SU-DHL-6 (cell line): Measurements from ENCODE around the gene LITAFD.

Source experiments
- H2AFZ ChIP-seq: fragments of 200-600 bp; sonication (generic); 2 replicates; pipeline ENCODE4 v1.6.1; 2014; ENCODE audit warnings: low read depth, mild to moderate bottlenecking, moderate library complexity, mixed read lengths, antibody characterized with exemption, low read length; ENCODE audit not compliant: severe bottlenecking
- H3F3A ChIP-seq: fragments of 200-600 bp; shearing (Covaris generic); 2 replicates; pipeline ENCODE4 v1.6.0; 2016; ENCODE audit warnings: antibody characterized with exemption, mild to moderate bottlenecking; ENCODE audit not compliant: insufficient read depth
- H3K27ac ChIP-seq: fragments of 200-600 bp; sonication (generic); 2 replicates; pipeline ENCODE4 v1.5.1; 2016; ENCODE audit warnings: low read depth, mild to moderate bottlenecking, low read length, moderate library complexity, mixed read lengths
- H3K27me3 ChIP-seq: fragments of 200-600 bp; sonication (generic), shearing (Covaris generic); 2 replicates; pipeline ENCODE4 v1.6.0; 2014; ENCODE audit warnings: mild to moderate bottlenecking, low read length
- H3K36me3 ChIP-seq: fragments of 200-600 bp; sonication (generic); 2 replicates; pipeline ENCODE4 v1.6.1; 2014; ENCODE audit warnings: mild to moderate bottlenecking, low read length, mixed read lengths
- H3K4me2 ChIP-seq: fragments of 300-600, 200-600 bp; shearing (Covaris generic), sonication (generic); 2 replicates; pipeline ENCODE4 v1.6.0; 2014; ENCODE audit warnings: low read length, low read depth, mild to moderate bottlenecking; ENCODE audit not compliant: poor library complexity, severe bottlenecking
- H3K4me3 ChIP-seq: fragments of 200-600 bp; sonication (generic); 2 replicates; pipeline ENCODE4 v1.5.1; 2014; ENCODE audit warnings: antibody characterized with exemption, low read length, mild to moderate bottlenecking, mixed read lengths; ENCODE audit not compliant: insufficient read depth, poor library complexity, severe bottlenecking
- H3K79me2 ChIP-seq: fragments of 200-600 bp; sonication (generic); 2 replicates; pipeline ENCODE4 v1.6.1; 2014; ENCODE audit warnings: mild to moderate bottlenecking, low read length, moderate library complexity; ENCODE audit not compliant: insufficient read depth
- H3K9ac ChIP-seq: fragments of 200-600 bp; sonication (generic); 2 replicates; pipeline ENCODE4 v1.7.0; 2014; ENCODE audit warnings: mild to moderate bottlenecking, low read length
- H3K9me2 ChIP-seq: fragments of 200-600 bp; sonication (generic); replicated peaks from 2 replicates; pipeline ENCODE4 v1.6.1; 2014; ENCODE audit warnings: low read length; ENCODE audit not compliant: insufficient read depth
- H3K9me3 ChIP-seq: fragments of 200-600 bp; sonication (generic); 2 replicates; pipeline ENCODE4 v1.6.1; 2014; ENCODE audit warnings: low read length, mixed read lengths; ENCODE audit not compliant: insufficient read depth
- H4K20me1 ChIP-seq: fragments of 200-600 bp; sonication (generic); 2 replicates; pipeline ENCODE4 v1.6.1; 2014; ENCODE audit warnings: low read depth, mild to moderate bottlenecking, antibody characterized with exemption, low read length, moderate library complexity, mixed read lengths
- CTCF ChIP-seq: fragments of 200-600 bp; sonication (generic); IDR thresholded peaks from one replicate; pipeline ENCODE4 v1.5.1; 2017; ENCODE audit warnings: antibody characterized with exemption, mild to moderate bottlenecking, low read length, moderate library complexity; ENCODE audit not compliant: insufficient read depth, poor library complexity, severe bottlenecking
- EZH2phosphoT487 ChIP-seq: fragments of 200-600 bp; sonication (generic), shearing (Covaris generic); conservative IDR thresholded peaks from 2 replicates; pipeline ENCODE4 v1.6.1; 2018; ENCODE audit warnings: mild to moderate bottlenecking, antibody characterized with exemption, low read length, moderate library complexity, mixed read lengths

The LITAFD gene

GRCh38 chr16:8926827-8927226 lies 44.7 kb downstream of the LITAFD start:
- no peak overlapping the region for H3K9ac ChIP-seq
- peaks cover 32% of the 10 kb centered on the region for H4K20me1 ChIP-seq
- H3K79me2 ChIP-seq, result peaks cover 90% of the 10 kb centered on the region
- H3K27me3 ChIP-seq, result no peaks in the 10 kb centered on the region
- no peak overlapping the region for H3K4me2 ChIP-seq
- H3K9me3 ChIP-seq, result no peaks in the 10 kb centered on the region
- H3K4me3 ChIP-seq, result no peak overlapping the region
- no peak for TF ChIP-seq EZH2phosphoT487
- no peak for TF ChIP-seq CTCF
- H3K9me2 ChIP-seq, result no peaks in the 10 kb centered on the region
- H3K36me3 ChIP-seq, result peaks cover 34% of the 10 kb centered on the region
- H2AFZ ChIP-seq, result no peak overlapping the region
- H3F3A ChIP-seq, result 0 out of 2 replicates have a peak, but pooled peaks cover 5% of the 10 kb centered on the region
- no peak overlapping the region for H3K27ac ChIP-seq

- H3K27me3 ChIP-seq, result no peaks in the 10 kb centered on the region
- TF ChIP-seq EZH2phosphoT487, result no peak
- no peak for TF ChIP-seq CTCF
- H3K9me2 ChIP-seq, result no peaks in the 10 kb centered on the region
- 0 out of 2 replicates have a peak, but pooled peaks cover 5% of the 10 kb centered on the region for H3F3A ChIP-seq
- no peak overlapping the region for H3K4me2 ChIP-seq
- peaks cover 21% of the 10 kb centered on the region for H3K36me3 ChIP-seq
- H4K20me1 ChIP-seq, result peaks cover 47% of the 10 kb centered on the region
- H3K79me2 ChIP-seq, result peaks cover 98% of the 10 kb centered on the region
- no peak overlapping the region for H3K27ac ChIP-seq
- no peak overlapping the region for H3K9ac ChIP-seq
- no peak overlapping the region for H2AFZ ChIP-seq
- H3K4me3 ChIP-seq, result no peak overlapping the region
- H3K9me3 ChIP-seq, result no peaks in the 10 kb centered on the region
Measured at GRCh38 chr16:8928467-8928957, 46.4 kb downstream of the LITAFD start.

- no peak overlapping the region for H2AFZ ChIP-seq
- H3K79me2 ChIP-seq, result peaks cover 98% of the 10 kb centered on the region
- H3K9me3 ChIP-seq, result no peaks in the 10 kb centered on the region
- H3K9ac ChIP-seq, result no peak overlapping the region
- H3K27ac ChIP-seq, result no peak overlapping the region
- no peak overlapping the region for H3K4me3 ChIP-seq
- no peaks in the 10 kb centered on the region for H3K27me3 ChIP-seq
- no peaks in the 10 kb centered on the region for H3K9me2 ChIP-seq
- TF ChIP-seq EZH2phosphoT487 (no peak), CTCF (no peak)
- H3K4me2 ChIP-seq, result no peak overlapping the region
- H3F3A ChIP-seq, result 0 out of 2 replicates have a peak, but pooled peaks cover 5% of the 10 kb centered on the region
- H3K36me3 ChIP-seq, result peaks cover 18% of the 10 kb centered on the region
- H4K20me1 ChIP-seq, result peaks cover 50% of the 10 kb centered on the region
Measured at GRCh38 chr16:8929086-8929748, 47.1 kb downstream of the LITAFD start.
